Subcutaneous abdominal adipose tissue (tissue), 5 donors: ENCODE measurements around the gene RBBP8.
"Not testable (repeated sequence)": the region's sequence is repeated elsewhere in the genome, so short reads cannot be mapped to it uniquely, and the experiment has no call there.

Experiments used
- H3K27ac ChIP-seq: one replicate; pipeline ENCODE4 v1.7.0; 2013; ENCODE audit warnings: low read depth, mild to moderate bottlenecking, inconsistent platforms, low read length, moderate library complexity
- H3K27me3 ChIP-seq, 5 donors: one replicate each; pipeline ENCODE4 v1.7.0; 2013; ENCODE audit warnings: low read length in 5 of 5, inconsistent platforms in 1 of 5; ENCODE audit not compliant: control insufficient read depth in 5 of 5, insufficient read depth in 4 of 5
- H3K36me3 ChIP-seq, 5 donors: one replicate each; pipeline ENCODE4 v1.7.0; 2013; ENCODE audit warnings: low read length in 5 of 5; ENCODE audit not compliant: control insufficient read depth in 5 of 5, insufficient read depth in 5 of 5
- H3K4me1 ChIP-seq, 5 donors: one replicate each; pipeline ENCODE4 v1.7.0; 2013; ENCODE audit warnings: low read length in 5 of 5, mild to moderate bottlenecking in 3 of 5, moderate library complexity in 1 of 5; ENCODE audit not compliant: control insufficient read depth in 5 of 5, insufficient read depth in 5 of 5
- H3K4me3 ChIP-seq, 5 donors: one replicate each; pipeline ENCODE4 v1.7.0; 2013; ENCODE audit warnings: low read length in 5 of 5, low read depth in 1 of 5
- H3K9ac ChIP-seq, 5 donors: one replicate each; pipeline ENCODE4 v1.7.0; 2013; ENCODE audit warnings: low read length in 5 of 5, mild to moderate bottlenecking in 4 of 5, moderate library complexity in 3 of 5
- H3K9me3 ChIP-seq, 5 donors: one replicate each; pipeline ENCODE4 v1.7.0; 2013; ENCODE audit warnings: low read length in 5 of 5; ENCODE audit not compliant: control insufficient read depth in 5 of 5
- donor health status: healthy.
- donor health status: healthy.
- donor health status: healthy.
- donor health status: healthy.
- donor health status: healthy.

The RBBP8 gene

GRCh38 chr18:22933206-22933965, at the start of gene RBBP8:
Gene RBBP8, plus strand, starts transcription at chr18:22933328. Its CDS starts 3,524 bp downstream, at chr18:22936852.
- peak within 1 kb of the TSS; percentile 99 for H3K27ac ChIP-seq
- no peaks in the 10 kb centered on the region for H3K27me3 ChIP-seq
- peaks cover 0 to under 1% (median 0%) of the 10 kb centered on the region in 5 donors for H3K36me3 ChIP-seq

GRCh38 chr18:22883827-22884226, 49.3 kb upstream of the RBBP8 start:
- Histone ChIP-seq H3K4me3 (no peak overlapping the region), H3K9me3 (no peaks in the 10 kb centered on the region), H3K27ac (no peak overlapping the region), H3K27me3 (no peaks in the 10 kb centered on the region), H3K4me1 (no peaks in the 10 kb centered on the region), H3K9ac (no peak overlapping the region), H3K36me3 (no peaks in the 10 kb centered on the region)

More at GRCh38 chr18:22933206-22933965, at the start of gene RBBP8:
- peak within 1 kb of the TSS; percentile 84 to 99 (median 98) for H3K9ac ChIP-seq
- H3K4me1 ChIP-seq: peaks cover 0 to 14% (median 11%) of the 10 kb centered on the region in 5 donors
- no peaks in the 10 kb centered on the region for H3K9me3 ChIP-seq
- peak within 1 kb of the TSS; percentile 82 to 98 (median 92) for H3K4me3 ChIP-seq

GRCh38 chr18:22885694-22886093, 47.4 kb upstream of the RBBP8 start:
- H3K27me3 ChIP-seq, H3K4me1 ChIP-seq, H3K9ac ChIP-seq, H3K4me3 ChIP-seq, H3K9me3 ChIP-seq, H3K27ac ChIP-seq, H3K36me3 ChIP-seq: not testable (repeated sequence)

- H3K9me3 ChIP-seq: no peaks in the 10 kb centered on the region
- H3K27me3 ChIP-seq: no peaks in the 10 kb centered on the region
- peaks cover 0 to 4% (median 0%) of the 10 kb centered on the region in 5 donors for H3K4me1 ChIP-seq
These were observed 33.7 kb upstream of the RBBP8 start for GRCh38 chr18:22899421-22899820.

GRCh38 chr18:22900558-22901238, 32.4 kb upstream of the RBBP8 start:
- Histone ChIP-seq H3K9ac (no peak overlapping the region), H3K4me3 (no peak overlapping the region), H3K27me3 (no peaks in the 10 kb centered on the region), H3K9me3 (no peaks in the 10 kb centered on the region), H3K27ac (no peak overlapping the region), H3K36me3 (no peaks in the 10 kb centered on the region), H3K4me1 (peaks cover 0 to 4% (median 0%) of the 10 kb centered on the region in 5 donors)

More at GRCh38 chr18:22899421-22899820, 33.7 kb upstream of the RBBP8 start:
- H3K4me3 ChIP-seq: no peak overlapping the region
- no peak overlapping the region for H3K27ac ChIP-seq
- no peak overlapping the region for H3K9ac ChIP-seq
- no peaks in the 10 kb centered on the region for H3K36me3 ChIP-seq

GRCh38 chr18:22902093-22902492, 31.0 kb upstream of the RBBP8 start:
- Histone ChIP-seq H3K36me3 (no peaks in the 10 kb centered on the region), H3K4me3 (no peak overlapping the region), H3K4me1 (peaks cover 0 to 4% (median 0%) of the 10 kb centered on the region in 5 donors), H3K9me3 (no peaks in the 10 kb centered on the region), H3K27ac (no peak overlapping the region), H3K9ac (no peak overlapping the region), H3K27me3 (no peaks in the 10 kb centered on the region)

- not testable (repeated sequence) for H3K4me1 ChIP-seq, H3K9ac ChIP-seq, H3K27ac ChIP-seq, H3K4me3 ChIP-seq, H3K9me3 ChIP-seq, H3K36me3 ChIP-seq, H3K27me3 ChIP-seq
These were observed 29.9 kb upstream of the RBBP8 start for GRCh38 chr18:22903248-22903647.

GRCh38 chr18:22912149-22912548, 21.0 kb upstream of the RBBP8 start:
- H3K4me3 ChIP-seq: no peak overlapping the region
- H3K4me1 ChIP-seq: no peaks in the 10 kb centered on the region
- H3K27me3 ChIP-seq: no peaks in the 10 kb centered on the region
- no peak overlapping the region for H3K9ac ChIP-seq
- H3K9me3 ChIP-seq: no peaks in the 10 kb centered on the region
- H3K36me3 ChIP-seq: no peaks in the 10 kb centered on the region
- no peak overlapping the region for H3K27ac ChIP-seq

GRCh38 chr18:22912835-22913234, 20.3 kb upstream of the RBBP8 start:
- Histone ChIP-seq H3K36me3 (no peaks in the 10 kb centered on the region), H3K4me1 (no peaks in the 10 kb centered on the region), H3K4me3 (no peak overlapping the region), H3K27ac (no peak overlapping the region), H3K9me3 (no peaks in the 10 kb centered on the region), H3K9ac (no peak overlapping the region), H3K27me3 (no peaks in the 10 kb centered on the region)

- H3K27me3 ChIP-seq: no peaks in the 10 kb centered on the region
- no peak overlapping the region for H3K4me3 ChIP-seq
- H3K9ac ChIP-seq: no peak overlapping the region
- no peak overlapping the region for H3K27ac ChIP-seq
- H3K36me3 ChIP-seq: no peaks in the 10 kb centered on the region
- H3K9me3 ChIP-seq: no peaks in the 10 kb centered on the region
- no peaks in the 10 kb centered on the region for H3K4me1 ChIP-seq
These were observed 19.3 kb upstream of the RBBP8 start for GRCh38 chr18:22913861-22914260.
